Hepatocyte (in vitro differentiated cells): ENCODE measurements around the gene CASP2.

ENCODE experiments used
- CTCF ChIP-seq: fragments of 200-600 bp; sonication (generic); IDR thresholded peaks from 2 replicates; pipeline ENCODE4 v1.5.1; 2016; ENCODE audit warnings: antibody characterized with exemption, mild to moderate bottlenecking; ENCODE audit not compliant: poor library complexity
- EZH2phosphoT487 ChIP-seq: fragments of 200-600 bp; sonication (generic); IDR thresholded peaks from one replicate; pipeline ENCODE4 v1.6.1; 2018; ENCODE audit warnings: antibody characterized with exemption, mild to moderate bottlenecking, low read depth, moderate library complexity; ENCODE audit not compliant: unreplicated experiment, severe bottlenecking

GRCh38 chr7:143250199-143250598 lies 38.0 kb upstream of the CASP2 start:
- TF ChIP-seq CTCF (no peak), EZH2phosphoT487 (no peak)
